ENCODE data around the gene PRPS1.

- TF ChIP-seq, protein P1, sequence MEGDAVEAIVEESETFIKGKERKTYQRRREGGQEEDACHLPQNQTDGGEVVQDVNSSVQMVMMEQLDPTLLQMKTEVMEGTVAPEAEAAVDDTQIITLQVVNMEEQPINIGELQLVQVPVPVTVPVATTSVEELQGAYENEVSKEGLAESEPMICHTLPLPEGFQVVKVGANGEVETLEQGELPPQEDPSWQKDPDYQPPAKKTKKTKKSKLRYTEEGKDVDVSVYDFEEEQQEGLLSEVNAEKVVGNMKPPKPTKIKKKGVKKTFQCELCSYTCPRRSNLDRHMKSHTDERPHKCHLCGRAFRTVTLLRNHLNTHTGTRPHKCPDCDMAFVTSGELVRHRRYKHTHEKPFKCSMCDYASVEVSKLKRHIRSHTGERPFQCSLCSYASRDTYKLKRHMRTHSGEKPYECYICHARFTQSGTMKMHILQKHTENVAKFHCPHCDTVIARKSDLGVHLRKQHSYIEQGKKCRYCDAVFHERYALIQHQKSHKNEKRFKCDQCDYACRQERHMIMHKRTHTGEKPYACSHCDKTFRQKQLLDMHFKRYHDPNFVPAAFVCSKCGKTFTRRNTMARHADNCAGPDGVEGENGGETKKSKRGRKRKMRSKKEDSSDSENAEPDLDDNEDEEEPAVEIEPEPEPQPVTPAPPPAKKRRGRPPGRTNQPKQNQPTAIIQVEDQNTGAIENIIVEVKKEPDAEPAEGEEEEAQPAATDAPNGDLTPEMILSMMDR (conservative IDR thresholded peaks at IDR 0.05; ENCODE audit: low read depth in 2 of 2): no peak
- no peak for TF ChIP-seq EZH2 (IDR thresholded peaks at IDR 0.05; ENCODE audit: low read depth, unreplicated experiment)
- TF ChIP-seq CREB1 (CRISPR knock-in tag; IDR thresholded peaks at IDR 0.05; ENCODE audit: low read depth): no peak
- TF ChIP-seq JUNB (IDR thresholded peaks at IDR 0.05; ENCODE audit: unreplicated experiment): no peak
- TF ChIP-seq, protein P2, sequence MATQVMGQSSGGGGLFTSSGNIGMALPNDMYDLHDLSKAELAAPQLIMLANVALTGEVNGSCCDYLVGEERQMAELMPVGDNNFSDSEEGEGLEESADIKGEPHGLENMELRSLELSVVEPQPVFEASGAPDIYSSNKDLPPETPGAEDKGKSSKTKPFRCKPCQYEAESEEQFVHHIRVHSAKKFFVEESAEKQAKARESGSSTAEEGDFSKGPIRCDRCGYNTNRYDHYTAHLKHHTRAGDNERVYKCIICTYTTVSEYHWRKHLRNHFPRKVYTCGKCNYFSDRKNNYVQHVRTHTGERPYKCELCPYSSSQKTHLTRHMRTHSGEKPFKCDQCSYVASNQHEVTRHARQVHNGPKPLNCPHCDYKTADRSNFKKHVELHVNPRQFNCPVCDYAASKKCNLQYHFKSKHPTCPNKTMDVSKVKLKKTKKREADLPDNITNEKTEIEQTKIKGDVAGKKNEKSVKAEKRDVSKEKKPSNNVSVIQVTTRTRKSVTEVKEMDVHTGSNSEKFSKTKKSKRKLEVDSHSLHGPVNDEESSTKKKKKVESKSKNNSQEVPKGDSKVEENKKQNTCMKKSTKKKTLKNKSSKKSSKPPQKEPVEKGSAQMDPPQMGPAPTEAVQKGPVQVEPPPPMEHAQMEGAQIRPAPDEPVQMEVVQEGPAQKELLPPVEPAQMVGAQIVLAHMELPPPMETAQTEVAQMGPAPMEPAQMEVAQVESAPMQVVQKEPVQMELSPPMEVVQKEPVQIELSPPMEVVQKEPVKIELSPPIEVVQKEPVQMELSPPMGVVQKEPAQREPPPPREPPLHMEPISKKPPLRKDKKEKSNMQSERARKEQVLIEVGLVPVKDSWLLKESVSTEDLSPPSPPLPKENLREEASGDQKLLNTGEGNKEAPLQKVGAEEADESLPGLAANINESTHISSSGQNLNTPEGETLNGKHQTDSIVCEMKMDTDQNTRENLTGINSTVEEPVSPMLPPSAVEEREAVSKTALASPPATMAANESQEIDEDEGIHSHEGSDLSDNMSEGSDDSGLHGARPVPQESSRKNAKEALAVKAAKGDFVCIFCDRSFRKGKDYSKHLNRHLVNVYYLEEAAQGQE (IDR thresholded peaks at IDR 0.05; ENCODE audit: unreplicated experiment): no peak
- TF ChIP-seq ETS1 (IDR thresholded peaks at IDR 0.05): no peak
- TF ChIP-seq POLR2AphosphoS5 (IDR thresholded peaks at IDR 0.05; ENCODE audit: low read depth): no peak
- TF ChIP-seq EZH2phosphoT487 (IDR thresholded peaks at IDR 0.05; ENCODE audit: unreplicated experiment): no peak
- no peak for TF ChIP-seq ZNF331 (CRISPR knock-in tag; IDR thresholded peaks at IDR 0.05; ENCODE audit: low read depth)
Observed at GRCh38 chrX:107683931-107684330, 55.6 kb downstream of the PRPS1 start.
